ENCODE data around the gene DQX1.

The DQX1 gene

GRCh38 chr2:74510272-74510671, 15.8 kb downstream of the DQX1 start:
- DNase-seq (ENCODE audit: low read depth in 2 of 2), result no peak

- no peak for DNase-seq (ENCODE audit: low read depth in 2 of 2)
Observed at GRCh38 chr2:74507926-74508520, 18.0 kb downstream of the DQX1 start.

- DNase-seq (ENCODE audit: low read depth in 2 of 2), result peak; percentile 96 to 99
Observed at GRCh38 chr2:74507145-74507925, 18.7 kb downstream of the DQX1 start, which contains the start of gene PCGF1. Gene PCGF1 (minus strand): TSS chr2:74507695. CDS start chr2:74507668, 27 bp downstream.

GRCh38 chr2:74505448-74506246, 20.4 kb downstream of the DQX1 start:
- no peak for DNase-seq (ENCODE audit: low read depth in 2 of 2)

GRCh38 chr2:74504591-74504990, 21.4 kb downstream of the DQX1 start:
- DNase-seq (ENCODE audit: low read depth in 2 of 2), result no peak

- DNase-seq (ENCODE audit: low read depth in 2 of 2), result no peak
Observed at GRCh38 chr2:74503506-74504475, 22.2 kb downstream of the DQX1 start.

GRCh38 chr2:74502720-74503505, 23.1 kb downstream of the DQX1 start:
- DNase-seq (ENCODE audit: low read depth in 2 of 2), result no peak

GRCh38 chr2:74502147-74502719, 23.8 kb downstream of the DQX1 start:
- DNase-seq (ENCODE audit: low read depth in 2 of 2), result no peak

- DNase-seq (ENCODE audit: low read depth in 2 of 2), result no peak
Observed at GRCh38 chr2:74501335-74502071, 24.5 kb downstream of the DQX1 start.

GRCh38 chr2:74500578-74500946, 25.5 kb downstream of the DQX1 start:
- DNase-seq (ENCODE audit: low read depth in 2 of 2), result no peak

GRCh38 chr2:74499940-74500577, 26.0 kb downstream of the DQX1 start:
- no peak for DNase-seq (ENCODE audit: low read depth in 2 of 2)

GRCh38 chr2:74499267-74499939, 26.6 kb downstream of the DQX1 start, which contains the start of gene LBX2:
Gene LBX2 (minus strand): TSS chr2:74499603. CDS start chr2:74499537, 66 bp downstream.
- no peak for DNase-seq (ENCODE audit: low read depth in 2 of 2)

GRCh38 chr2:74498500-74499266, 27.3 kb downstream of the DQX1 start:
- DNase-seq (ENCODE audit: low read depth in 2 of 2), result no peak

GRCh38 chr2:74497777-74498499, 28.1 kb downstream of the DQX1 start:
- DNase-seq (ENCODE audit: low read depth in 2 of 2), result no peak

- DNase-seq (ENCODE audit: low read depth in 2 of 2), result no peak
Observed at GRCh38 chr2:74496997-74497776, 28.8 kb downstream of the DQX1 start.

- DNase-seq (ENCODE audit: low read depth in 2 of 2), result no peak
Observed at GRCh38 chr2:74495440-74495839, 30.6 kb downstream of the DQX1 start.

All from stimulated activated CD8-positive, alpha-beta memory T cell treated with anti-CD3 and anti-CD28 coated beads, Interleukin-2, amount 100 ng/mL, for 48 hours (primary cell).